Tibial nerve (tissue), 4 donors: ENCODE measurements around the gene PKNOX2. TPM values are rescaled to one million over a fixed set of nuclear protein-coding genes. Genes with fewer than 3 reads are reported as not detected.

Experiments
- DNase-seq, 2 donors: peaks; one replicate each; pipeline ENCODE4 v3.0.0-alpha.2; 2019; ENCODE audit warnings: low spot score in 2 of 2
- H3K27ac ChIP-seq, 4 donors: fragments of 200-600 bp; sonication (generic) in 3 of 4; one replicate each; pipeline ENCODE4 v1.5.1; 2017 to 2019; ENCODE audit warnings: mild to moderate bottlenecking in 1 of 4
- H3K27me3 ChIP-seq, 2 donors: fragments of 200-600 bp; sonication (generic) in 1 of 2; one replicate each; pipeline versions ENCODE4 v1.5.1 to v1.6.0; 2017 to 2019
- H3K36me3 ChIP-seq, 3 donors: fragments of 200-600 bp; sonication (generic); one replicate each; pipeline ENCODE4 v1.5.1; 2018 to 2019
- H3K4me1 ChIP-seq, 4 donors: fragments of 200-600 bp; sonication (generic) in 3 of 4; one replicate each; pipeline ENCODE4 v1.5.1; 2017 to 2019
- H3K4me3 ChIP-seq, 4 donors: fragments of 200-600 bp; sonication (generic) in 3 of 4; one replicate each; pipeline ENCODE4 v1.5.1; 2017 to 2019; ENCODE audit warnings: mild to moderate bottlenecking in 1 of 4, moderate library complexity in 1 of 4
- H3K9me3 ChIP-seq, 4 donors: fragments of 200-600 bp; sonication (generic) in 3 of 4; one replicate each; pipeline ENCODE4 v1.5.1; 2017 to 2019
- EP300 ChIP-seq, 2 donors: sonication (generic); formaldehyde crosslinking; IDR thresholded peaks; one replicate each; pipeline ENCODE4 v1.6.1; 2017; ENCODE audit warnings: antibody characterized with exemption in 2 of 2, mild to moderate bottlenecking in 1 of 2
- POLR2A ChIP-seq, 2 donors: fragments of 450-650 bp; IDR thresholded peaks; one replicate each; pipeline ENCODE4 v1.6.1; 2017; ENCODE audit warnings: antibody characterized with exemption in 2 of 2, mild to moderate bottlenecking in 2 of 2, moderate library complexity in 2 of 2
- WGBS, 2 donors: methylation state at CpG; one replicate each; pipeline ENCODE4 v1.1.5; 2018; 5-methylcytosine and 5-hydroxymethylcytosine counted together
- total RNA-seq, 4 donors: library from RNA; depleted of rRNA; stranded (reverse); fragments of >200 nt; gene quantifications; one replicate each; pipeline ENCODE4 v1.1.0, GENCODE V29; 2016
- TF ChIP-seq, protein P1 (sequence below), 5 experiments: fragments of 200-600 bp in 3 of 5; fragments of 450-650 bp in 2 of 5; sonication (generic) in 3 of 5; IDR thresholded peaks; one replicate each; pipeline ENCODE4 v1.5.1; 2016 to 2019; ENCODE audit warnings: antibody characterized with exemption in 5 of 5, mild to moderate bottlenecking in 3 of 5, moderate library complexity in 2 of 5

Gene PKNOX2
- total RNA-seq, 4 donors from 2014 or later = 5.7 to 7.2 (median 6.4) TPM

DNA sequence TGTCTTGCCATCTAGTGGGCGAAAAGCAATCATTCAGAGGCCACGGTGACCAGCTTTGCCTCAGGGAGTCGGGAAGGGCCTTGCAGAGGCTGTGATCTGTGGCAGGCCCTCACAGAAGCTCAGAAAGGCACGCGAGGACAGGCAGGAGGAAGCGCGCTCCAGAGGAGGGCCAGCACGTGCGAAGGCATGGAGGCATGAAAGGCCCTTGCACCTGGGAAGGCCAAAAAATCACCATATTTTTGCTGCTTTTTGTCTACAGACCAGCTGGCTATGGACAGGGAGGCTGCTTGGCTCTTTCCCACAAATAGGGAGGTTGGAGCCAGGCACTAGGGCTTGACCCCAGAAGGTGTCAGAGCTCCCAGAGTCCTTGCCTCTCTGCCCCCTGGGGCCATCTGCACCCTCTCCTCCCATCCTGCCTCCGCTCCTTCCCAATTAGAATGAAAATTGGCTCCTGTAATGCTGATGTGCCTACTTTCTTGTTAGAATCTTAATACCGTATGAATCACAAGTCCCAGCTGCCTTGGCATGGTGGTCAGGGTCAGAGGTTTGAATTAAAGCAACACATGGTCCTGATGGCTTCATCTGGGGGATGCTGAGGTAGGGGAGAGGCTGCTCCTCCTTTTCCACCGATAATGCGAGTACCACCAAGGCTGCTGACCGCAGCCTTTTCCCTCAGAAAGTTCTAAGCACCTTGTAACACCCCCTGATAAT, 262.4 kb downstream of the PKNOX2 start:
- WGBS, 2 donors = 76 to 81% methylated on average over 14 of the region's 14 CpGs
- TF ChIP-seq EP300 (IDR thresholded peaks at IDR 0.05) (no peak), POLR2A (IDR thresholded peaks at IDR 0.05) (no peak)
- TF ChIP-seq, protein P1, sequence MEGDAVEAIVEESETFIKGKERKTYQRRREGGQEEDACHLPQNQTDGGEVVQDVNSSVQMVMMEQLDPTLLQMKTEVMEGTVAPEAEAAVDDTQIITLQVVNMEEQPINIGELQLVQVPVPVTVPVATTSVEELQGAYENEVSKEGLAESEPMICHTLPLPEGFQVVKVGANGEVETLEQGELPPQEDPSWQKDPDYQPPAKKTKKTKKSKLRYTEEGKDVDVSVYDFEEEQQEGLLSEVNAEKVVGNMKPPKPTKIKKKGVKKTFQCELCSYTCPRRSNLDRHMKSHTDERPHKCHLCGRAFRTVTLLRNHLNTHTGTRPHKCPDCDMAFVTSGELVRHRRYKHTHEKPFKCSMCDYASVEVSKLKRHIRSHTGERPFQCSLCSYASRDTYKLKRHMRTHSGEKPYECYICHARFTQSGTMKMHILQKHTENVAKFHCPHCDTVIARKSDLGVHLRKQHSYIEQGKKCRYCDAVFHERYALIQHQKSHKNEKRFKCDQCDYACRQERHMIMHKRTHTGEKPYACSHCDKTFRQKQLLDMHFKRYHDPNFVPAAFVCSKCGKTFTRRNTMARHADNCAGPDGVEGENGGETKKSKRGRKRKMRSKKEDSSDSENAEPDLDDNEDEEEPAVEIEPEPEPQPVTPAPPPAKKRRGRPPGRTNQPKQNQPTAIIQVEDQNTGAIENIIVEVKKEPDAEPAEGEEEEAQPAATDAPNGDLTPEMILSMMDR (IDR thresholded peaks at IDR 0.05) = no peak
- no peak overlapping the region for H3K27ac ChIP-seq

DNA sequence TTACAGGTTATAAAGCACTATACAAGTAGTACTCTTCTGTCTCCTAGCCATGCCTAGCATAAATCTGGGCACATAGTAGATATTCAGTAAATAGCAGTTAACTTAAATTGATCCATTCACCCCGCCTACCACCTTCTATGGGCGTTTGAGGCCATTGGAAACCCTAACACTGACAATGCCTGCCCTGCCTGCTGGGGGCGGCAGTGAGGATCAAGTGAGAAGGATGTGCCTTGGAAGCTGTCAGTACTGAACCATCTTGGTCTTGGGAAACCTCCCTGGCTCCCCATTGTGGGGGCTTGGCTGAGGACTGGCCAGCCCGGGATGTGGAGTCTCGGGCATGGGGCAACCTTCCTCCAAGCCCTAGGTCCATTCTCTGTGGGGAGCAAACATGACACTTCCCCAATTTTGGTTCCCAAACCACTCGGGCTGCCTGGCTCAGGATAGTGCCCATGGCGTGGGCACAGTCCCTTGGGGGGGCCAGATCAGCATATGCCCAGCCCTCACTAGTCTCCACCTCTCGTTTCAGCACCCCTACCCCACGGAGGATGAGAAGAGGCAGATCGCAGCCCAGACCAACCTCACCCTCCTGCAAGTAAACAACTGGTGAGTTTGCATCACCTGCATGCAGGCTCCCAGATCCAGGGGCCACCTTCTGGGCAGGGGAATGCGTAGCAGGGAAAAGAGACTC, 264.1 kb downstream of the PKNOX2 start:
- H3K9me3 ChIP-seq = no peaks in the 10 kb centered on the region
- peaks cover 0 to 29% (median 0%) of the 10 kb centered on the region in 3 donors for H3K36me3 ChIP-seq
- H3K27ac ChIP-seq = no peak overlapping the region
- TF ChIP-seq, protein P1 (IDR thresholded peaks at IDR 0.05) = no peak
- no peak for TF ChIP-seq POLR2A (IDR thresholded peaks at IDR 0.05)
- no peak for TF ChIP-seq EP300 (IDR thresholded peaks at IDR 0.05)
- WGBS, 2 donors = 70 to 86% methylated on average over 10 to 11 of the region's 11 CpGs
- peaks cover 0 to 8% (median 0%) of the 10 kb centered on the region in 4 donors for H3K4me1 ChIP-seq
- no peak for DNase-seq
- no peaks in the 10 kb centered on the region for H3K27me3 ChIP-seq
- H3K4me3 ChIP-seq = no peak overlapping the region

More for the DNA sequence above, 262.4 kb downstream of the PKNOX2 start:
- Histone ChIP-seq H3K36me3 (peaks cover 0 to 25% (median 0%) of the 10 kb centered on the region in 3 donors), H3K9me3 (no peaks in the 10 kb centered on the region), H3K27me3 (no peaks in the 10 kb centered on the region), H3K4me1 (peaks cover 0 to 4% (median 0%) of the 10 kb centered on the region in 4 donors), H3K4me3 (no peak overlapping the region)
- DNase-seq = no peak

DNA sequence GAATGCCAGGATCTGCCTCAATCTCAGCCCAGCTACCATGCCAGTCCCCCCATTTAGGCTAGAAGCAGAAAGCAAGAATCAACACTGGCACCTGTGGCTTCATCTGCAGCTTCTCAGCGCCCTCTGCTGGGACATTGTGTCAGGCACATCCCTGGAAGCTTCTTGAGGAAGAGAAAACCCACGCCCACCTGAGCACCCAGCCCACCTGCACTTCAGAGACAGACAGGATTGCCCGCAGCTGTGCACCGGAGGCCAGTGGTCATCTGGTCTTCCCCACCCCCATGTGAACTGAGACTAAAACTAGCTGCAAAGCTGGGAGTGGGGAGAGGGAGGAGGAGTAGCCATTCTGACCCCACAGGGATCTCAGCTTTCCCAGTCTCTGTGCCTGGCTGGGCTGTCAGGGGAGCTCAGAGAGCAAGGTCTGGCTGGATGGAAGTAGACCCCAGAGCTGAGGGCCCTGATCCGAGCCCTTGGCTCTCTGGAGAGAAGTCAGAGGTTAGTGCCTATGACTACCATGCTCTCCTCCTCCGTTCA, 264.7 kb downstream of the PKNOX2 start:
- TF ChIP-seq EP300 (IDR thresholded peaks at IDR 0.05) = no peak
- TF ChIP-seq, protein P1 (IDR thresholded peaks at IDR 0.05) = peak; percentile 26 to 54 (median 47)
- no peak for TF ChIP-seq POLR2A (IDR thresholded peaks at IDR 0.05)
- H3K27me3 ChIP-seq = no peaks in the 10 kb centered on the region
- peaks cover 0 to 29% (median 0%) of the 10 kb centered on the region in 3 donors for H3K36me3 ChIP-seq
- H3K27ac ChIP-seq = no peak overlapping the region
- peaks cover 0 to 10% (median 0%) of the 10 kb centered on the region in 4 donors for H3K4me1 ChIP-seq
- DNase-seq = peak in 1 of 2 donors; percentile 53
- H3K4me3 ChIP-seq = no peak overlapping the region
- 48 to 51% methylated on average over 6 of the region's 6 CpGs for WGBS, 2 donors
- no peaks in the 10 kb centered on the region for H3K9me3 ChIP-seq

DNA sequence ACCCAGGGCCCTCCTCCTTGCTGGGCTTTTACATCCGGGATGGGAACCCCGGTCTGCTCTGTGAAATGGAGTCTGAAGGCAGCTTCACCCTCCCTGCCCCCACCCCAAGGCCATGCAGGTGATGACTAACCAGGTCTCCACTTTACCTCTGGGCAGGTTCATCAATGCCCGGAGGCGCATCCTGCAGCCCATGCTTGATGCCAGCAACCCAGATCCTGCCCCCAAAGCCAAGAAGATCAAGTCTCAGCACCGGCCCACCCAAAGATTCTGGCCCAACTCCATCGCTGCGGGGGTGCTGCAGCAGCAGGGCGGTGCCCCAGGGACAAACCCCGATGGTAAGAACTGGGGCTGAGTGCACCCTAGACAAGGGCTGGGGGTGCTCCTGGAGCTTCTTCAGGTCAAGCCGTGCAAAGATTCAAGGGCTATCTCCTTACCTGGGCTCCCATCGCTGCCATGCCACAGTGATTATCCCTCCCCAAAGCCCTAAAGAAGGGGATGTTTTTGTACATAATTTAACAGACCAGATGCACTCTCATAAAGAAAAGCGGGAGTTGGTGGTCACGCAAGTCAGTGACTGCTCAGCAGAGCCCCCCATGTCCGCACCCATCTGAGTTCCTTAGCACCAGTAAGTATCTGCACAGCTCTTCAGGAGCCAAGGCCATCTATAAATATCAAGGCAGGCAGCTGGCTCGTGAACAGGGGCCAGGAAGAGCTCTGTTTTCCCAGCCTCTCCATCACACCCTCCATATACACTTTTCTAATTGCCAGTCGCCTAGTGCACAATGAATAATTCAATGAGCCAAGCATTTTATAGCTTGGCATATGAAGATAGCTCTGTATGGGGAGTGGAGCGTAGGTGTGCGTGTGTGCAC, 265.5 kb downstream of the PKNOX2 start:
- peaks cover 0 to 9% (median 0%) of the 10 kb centered on the region in 4 donors for H3K4me1 ChIP-seq
- H3K4me3 ChIP-seq = no peak overlapping the region
- TF ChIP-seq POLR2A (IDR thresholded peaks at IDR 0.05) (no peak), EP300 (IDR thresholded peaks at IDR 0.05) (no peak)
- TF ChIP-seq, protein P1 (IDR thresholded peaks at IDR 0.05) = no peak
- no peaks in the 10 kb centered on the region for H3K9me3 ChIP-seq
- no peak for DNase-seq
- no peak overlapping the region for H3K27ac ChIP-seq
- H3K27me3 ChIP-seq = no peaks in the 10 kb centered on the region
- H3K36me3 ChIP-seq = peaks cover 0 to 29% (median 0%) of the 10 kb centered on the region in 3 donors
- 86% methylated on average over 18 of the region's 18 CpGs for WGBS, 2 donors
